Astrocyte (in vitro differentiated cells and primary cell): Measurements from ENCODE around the gene P3H3.

Experiments used
- EZH2 ChIP-seq: IDR thresholded peaks from 2 replicates; pipeline ENCODE4 v1.6.1; 2012; ENCODE audit warnings: mild to moderate bottlenecking, low read length, inconsistent platforms; ENCODE audit not compliant: insufficient read depth
- TF ChIP-seq, protein P1 (sequence below): IDR thresholded peaks from 2 replicates; pipeline ENCODE4 v1.5.1; 2011; ENCODE audit warnings: low read depth, mild to moderate bottlenecking, inconsistent platforms, low read length, moderate library complexity; ENCODE audit not compliant: insufficient read depth

DNA sequence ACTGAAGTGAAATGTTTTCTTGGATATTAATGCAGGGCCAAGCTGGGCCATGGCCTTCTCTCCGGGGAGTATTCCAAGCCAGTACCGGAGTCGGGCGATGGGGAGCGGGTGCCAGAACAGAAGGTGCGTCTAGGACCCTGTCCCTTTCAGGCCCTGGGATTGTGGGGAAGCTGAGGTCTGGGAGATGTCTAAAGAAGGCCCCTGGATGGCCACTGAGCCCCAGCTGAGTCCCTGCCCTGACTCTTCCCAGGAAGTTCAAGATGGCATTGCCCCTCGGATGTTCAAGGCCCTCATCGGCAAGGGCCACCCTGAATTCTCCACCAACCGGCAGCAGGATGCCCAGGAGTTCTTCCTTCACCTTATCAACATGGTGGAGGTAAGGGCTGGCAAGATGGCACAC, 31.9 kb downstream of the P3H3 start:
- TF ChIP-seq, protein P1, sequence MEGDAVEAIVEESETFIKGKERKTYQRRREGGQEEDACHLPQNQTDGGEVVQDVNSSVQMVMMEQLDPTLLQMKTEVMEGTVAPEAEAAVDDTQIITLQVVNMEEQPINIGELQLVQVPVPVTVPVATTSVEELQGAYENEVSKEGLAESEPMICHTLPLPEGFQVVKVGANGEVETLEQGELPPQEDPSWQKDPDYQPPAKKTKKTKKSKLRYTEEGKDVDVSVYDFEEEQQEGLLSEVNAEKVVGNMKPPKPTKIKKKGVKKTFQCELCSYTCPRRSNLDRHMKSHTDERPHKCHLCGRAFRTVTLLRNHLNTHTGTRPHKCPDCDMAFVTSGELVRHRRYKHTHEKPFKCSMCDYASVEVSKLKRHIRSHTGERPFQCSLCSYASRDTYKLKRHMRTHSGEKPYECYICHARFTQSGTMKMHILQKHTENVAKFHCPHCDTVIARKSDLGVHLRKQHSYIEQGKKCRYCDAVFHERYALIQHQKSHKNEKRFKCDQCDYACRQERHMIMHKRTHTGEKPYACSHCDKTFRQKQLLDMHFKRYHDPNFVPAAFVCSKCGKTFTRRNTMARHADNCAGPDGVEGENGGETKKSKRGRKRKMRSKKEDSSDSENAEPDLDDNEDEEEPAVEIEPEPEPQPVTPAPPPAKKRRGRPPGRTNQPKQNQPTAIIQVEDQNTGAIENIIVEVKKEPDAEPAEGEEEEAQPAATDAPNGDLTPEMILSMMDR = no peak
- no peak for TF ChIP-seq EZH2
